HCT116 (cell line): ENCODE measurements around the gene EPHA8. TPM values are rescaled to one million over a fixed set of nuclear protein-coding genes. Genes with fewer than 3 reads are reported as not detected.

Source experiments
- ATAC-seq: fragments of 200-7000 bp; cut with Tn5 transposase; 2 replicates; pipeline ENCODE4 v1.9.1; 2020; ENCODE audit warnings: mild to moderate bottlenecking, moderate library complexity
- BruUV-seq: library from RNA; stranded (reverse); fragments of 400-500 nt; replicated peaks from 2 replicates; lab custom pipeline; 2021; lab: Mats Ljungman, UMichigan
- CTCF ChIA-PET: fragments of 300-600 bp; sonication (Branson Sonifier 250); formaldehyde crosslinking; loops from one replicate; lab custom pipeline; 2021; ENCODE audit warnings: antibody characterized with exemption; lab: Charles Lee
- POLR2A ChIA-PET: fragments of 300-600, 350-600 bp; sonication (Branson Sonifier 250); formaldehyde crosslinking; loops from one replicate; lab custom pipeline; 2021; ENCODE audit warnings: antibody characterized with exemption; lab: Charles Lee
- RAD21 ChIA-PET, 2 experiments: fragments of 300-600 bp; sonication (Branson Sonifier 250); formaldehyde crosslinking; loops; one replicate each; lab custom pipeline; 2023; ENCODE audit warnings: low total read pairs in 2 of 2; ENCODE audit not compliant: uncharacterized antibody in 2 of 2, unreplicated experiment in 2 of 2, low non-redundant PET in 1 of 2; lab: Charles Lee
- DNase-seq: peaks from one replicate; pipeline ENCODE4 v3.0.0-alpha.2; 2010; ENCODE audit warnings: low read depth, low spot score
- H2AFZ ChIP-seq: fragments of 200-600 bp; shearing (Covaris generic), sonication (generic); 2 replicates; pipeline ENCODE4 v1.6.1; 2017; ENCODE audit warnings: low read depth, mixed run types, mixed read lengths, antibody characterized with exemption, low read length; ENCODE audit not compliant: poor library complexity, severe bottlenecking
- H3K27ac ChIP-seq: 2 replicates; pipeline ENCODE4 v1.5.1; 2012; ENCODE audit warnings: low read depth, low read length
- H3K27me3 ChIP-seq: fragments of 200-600 bp; sonication (generic); 2 replicates; pipeline ENCODE4 v1.6.1; 2016; ENCODE audit warnings: mixed run types, low read length, mixed read lengths; ENCODE audit not compliant: insufficient read depth
- H3K36me3 ChIP-seq, 2 experiments: fragments of 200-500 bp in 1 of 2; fragments of 200-600 bp in 1 of 2; sonication (Bioruptor generic) in 1 of 2; sonication (generic) in 1 of 2; 2 replicates each; pipeline versions ENCODE4 v1.5.1 to v1.6.1; 2014 to 2016; ENCODE audit warnings: low read length in 2 of 2, inconsistent platforms in 1 of 2, mixed read lengths in 1 of 2, mixed run types in 1 of 2; ENCODE audit not compliant: insufficient read depth in 2 of 2, control insufficient read depth in 1 of 2
- H3K4me1 ChIP-seq, 2 experiments: fragments of 200-600 bp in 1 of 2; sonication (generic) in 1 of 2; 2 replicates each; pipeline versions ENCODE4 v1.5.1 to v1.6.1; 2012 to 2017; ENCODE audit warnings: low read length in 2 of 2, inconsistent platforms in 1 of 2, mild to moderate bottlenecking in 1 of 2, mixed read lengths in 1 of 2, mixed run types in 1 of 2, moderate library complexity in 1 of 2; ENCODE audit not compliant: insufficient read depth in 2 of 2, control insufficient read depth in 1 of 2
- H3K4me2 ChIP-seq: fragments of 200-600 bp; sonication (generic); 2 replicates; pipeline ENCODE4 v1.6.1; 2017; ENCODE audit warnings: mixed run types, low read length, mixed read lengths
- H3K4me3 ChIP-seq, 2 experiments: fragments of 200-600 bp in 1 of 2; sonication (generic) in 1 of 2; replicated peaks in 1 of 2; 2 replicates each; pipeline ENCODE4 v1.5.1; 2011 to 2016; ENCODE audit warnings: low read length in 2 of 2, control low read depth in 1 of 2, low read depth in 1 of 2, mild to moderate bottlenecking in 1 of 2, mixed read lengths in 1 of 2, mixed run types in 1 of 2
- H3K79me2 ChIP-seq: fragments of 200-600 bp; sonication (generic); 2 replicates; pipeline ENCODE4 v1.6.1; 2017; ENCODE audit warnings: mild to moderate bottlenecking, mixed run types, low read length, moderate library complexity, mixed read lengths; ENCODE audit not compliant: insufficient read depth
- H3K9ac ChIP-seq: fragments of 200-600 bp; sonication (generic); 2 replicates; pipeline ENCODE4 v1.6.1; 2016; ENCODE audit warnings: low read length, mixed read lengths
- H3K9me2 ChIP-seq: fragments of 200-600 bp; sonication (generic), shearing (Covaris generic); 2 replicates; pipeline ENCODE4 v1.6.1; 2017; ENCODE audit warnings: mixed run types, mild to moderate bottlenecking, moderate library complexity; ENCODE audit not compliant: insufficient read depth
- H3K9me3 ChIP-seq, 2 experiments: fragments of 200-500 bp in 1 of 2; fragments of 200-600 bp in 1 of 2; sonication (Bioruptor generic) in 1 of 2; sonication (generic) in 1 of 2; 2 replicates each; pipeline ENCODE4 v1.6.1; 2014 to 2017; ENCODE audit warnings: low read length in 2 of 2, mixed read lengths in 2 of 2, inconsistent platforms in 1 of 2, low read depth in 1 of 2, mild to moderate bottlenecking in 1 of 2, mixed run types in 1 of 2, moderate library complexity in 1 of 2; ENCODE audit not compliant: control insufficient read depth in 1 of 2, insufficient read depth in 1 of 2
- H4K20me1 ChIP-seq: fragments of 200-600 bp; sonication (generic), shearing (Covaris generic); 2 replicates; pipeline ENCODE4 v1.6.1; 2017; ENCODE audit warnings: mixed run types, mild to moderate bottlenecking, moderate library complexity; ENCODE audit not compliant: insufficient read depth
- CEBPB ChIP-seq: IDR thresholded peaks from 2 replicates; pipeline ENCODE4 v1.6.1; 2012; ENCODE audit warnings: low read depth
- ELF1 ChIP-seq: IDR thresholded peaks from 2 replicates; pipeline ENCODE4 v1.6.1; 2012; ENCODE audit warnings: low read depth, borderline replicate concordance
- EZH2 ChIP-seq: fragments of 200-600 bp; sonication (generic); IDR thresholded peaks from 2 replicates; pipeline ENCODE4 v1.6.1; 2017; ENCODE audit warnings: antibody characterized with exemption, mixed run types
- FOSL1 ChIP-seq: IDR thresholded peaks from 2 replicates; pipeline ENCODE4 v1.6.1; 2012; ENCODE audit warnings: low read depth
- POLR2A ChIP-seq: IDR thresholded peaks from 2 replicates; pipeline ENCODE4 v1.7.0; 2011; ENCODE audit warnings: borderline replicate concordance; ENCODE audit not compliant: insufficient read depth, insufficient read length; ENCODE audit errors: extremely low read depth
- REST ChIP-seq: IDR thresholded peaks from 2 replicates; pipeline ENCODE4 v1.6.1; 2012; ENCODE audit warnings: low read depth
- SIN3A ChIP-seq: IDR thresholded peaks from 2 replicates; pipeline ENCODE4 v1.6.1; 2012; ENCODE audit warnings: low read depth
- TCF7L2 ChIP-seq: IDR thresholded peaks from 2 replicates; pipeline ENCODE4 v1.7.0; 2011; ENCODE audit warnings: borderline replicate concordance, inconsistent platforms; ENCODE audit not compliant: insufficient read depth, insufficient read length; ENCODE audit errors: extremely low read depth
- ZFX ChIP-seq: fragments of 450-650 bp; IDR thresholded peaks from 2 replicates; pipeline ENCODE4 v1.6.1; 2017
- ZNF274 ChIP-seq: fragments of 200-500 bp; sonication (Bioruptor generic); IDR thresholded peaks from 2 replicates; pipeline ENCODE4 v1.6.1; 2014; ENCODE audit warnings: mild to moderate bottlenecking, low read depth, low read length, inconsistent platforms
- intact Hi-C: fragments of 100-400 bp; cut with micrococcal nuclease; formaldehyde crosslinking; loops from 2 replicates; pipeline ENCODE4 v1.10.0; 2022
- total RNA-seq: library from RNA; stranded (reverse); gene quantifications from one replicate; pipeline ENCODE4 v1.2.1, GENCODE V29; 2021; ENCODE audit not compliant: unreplicated experiment
- TF ChIP-seq, protein P1 (sequence below): IDR thresholded peaks from 2 replicates; pipeline ENCODE4 v1.6.1; 2011; ENCODE audit warnings: mild to moderate bottlenecking, low read length, moderate library complexity; ENCODE audit not compliant: insufficient replicate concordance; ENCODE audit errors: extremely low read depth
- TF ChIP-seq, protein P2 (sequence below): IDR thresholded peaks from 2 replicates; pipeline ENCODE4 v1.6.1; 2012
- TF ChIP-seq, protein P3 (sequence below): IDR thresholded peaks from 2 replicates; pipeline ENCODE4 v1.6.1; 2012

Gene EPHA8
- total RNA-seq, 1 experiment from 2014 or later, result 0.30 TPM

DNA sequence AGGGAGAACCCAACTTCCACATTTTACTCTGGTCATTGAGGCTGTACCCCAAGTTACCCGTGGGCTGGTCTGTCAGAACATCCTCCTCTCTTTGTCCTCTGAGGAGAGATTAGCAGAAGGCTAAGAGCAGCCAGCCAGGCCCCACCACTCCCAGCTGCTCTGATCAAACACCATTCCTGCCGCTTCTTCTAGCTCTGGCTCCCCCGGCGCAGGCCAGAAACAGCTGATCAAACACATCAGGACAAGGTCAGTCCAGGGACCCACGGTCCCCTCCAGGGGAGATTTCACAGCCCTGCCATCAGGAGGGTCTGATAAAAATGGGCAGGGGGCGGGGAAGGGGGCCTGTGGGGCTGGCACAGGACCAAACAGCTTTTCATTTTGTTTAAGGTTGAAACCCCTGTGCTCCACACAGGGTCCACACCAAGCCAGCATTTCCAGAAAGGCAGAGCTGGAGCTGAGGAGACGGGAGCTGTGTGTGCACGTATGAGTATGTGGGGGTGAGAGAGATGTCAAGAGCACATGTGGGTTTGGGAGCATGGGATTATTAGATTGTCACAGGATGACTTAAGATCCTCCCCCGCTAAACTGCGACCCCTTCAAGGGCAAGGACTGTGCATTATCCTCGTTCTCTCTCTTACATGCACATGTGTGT, 29.9 kb upstream of the EPHA8 start:
- no peak overlapping the region for H3K9ac ChIP-seq
- no peak overlapping the region for H3K4me2 ChIP-seq
- H3K36me3 ChIP-seq, result no peaks in the 10 kb centered on the region
- no peak for DNase-seq
- intact Hi-C loops, result no loop called here
- no peak for ATAC-seq
- no peaks in the 10 kb centered on the region for H3K9me2 ChIP-seq
- H3K27ac ChIP-seq, result no peak overlapping the region
- POLR2A ChIA-PET, result no interaction called here
- no peaks in the 10 kb centered on the region for H3K4me1 ChIP-seq
- no peak overlapping the region for H3K4me3 ChIP-seq
- TF ChIP-seq CEBPB (no peak), REST (no peak), ZNF274 (no peak), TCF7L2 (no peak), FOSL1 (no peak), POLR2A (no peak), EZH2 (no peak), SIN3A (no peak), ELF1 (no peak), ZFX (no peak)
- TF ChIP-seq, protein P1, sequence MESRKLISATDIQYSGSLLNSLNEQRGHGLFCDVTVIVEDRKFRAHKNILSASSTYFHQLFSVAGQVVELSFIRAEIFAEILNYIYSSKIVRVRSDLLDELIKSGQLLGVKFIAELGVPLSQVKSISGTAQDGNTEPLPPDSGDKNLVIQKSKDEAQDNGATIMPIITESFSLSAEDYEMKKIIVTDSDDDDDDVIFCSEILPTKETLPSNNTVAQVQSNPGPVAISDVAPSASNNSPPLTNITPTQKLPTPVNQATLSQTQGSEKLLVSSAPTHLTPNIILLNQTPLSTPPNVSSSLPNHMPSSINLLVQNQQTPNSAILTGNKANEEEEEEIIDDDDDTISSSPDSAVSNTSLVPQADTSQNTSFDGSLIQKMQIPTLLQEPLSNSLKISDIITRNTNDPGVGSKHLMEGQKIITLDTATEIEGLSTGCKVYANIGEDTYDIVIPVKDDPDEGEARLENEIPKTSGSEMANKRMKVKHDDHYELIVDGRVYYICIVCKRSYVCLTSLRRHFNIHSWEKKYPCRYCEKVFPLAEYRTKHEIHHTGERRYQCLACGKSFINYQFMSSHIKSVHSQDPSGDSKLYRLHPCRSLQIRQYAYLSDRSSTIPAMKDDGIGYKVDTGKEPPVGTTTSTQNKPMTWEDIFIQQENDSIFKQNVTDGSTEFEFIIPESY, result no peak
- TF ChIP-seq, protein P2, sequence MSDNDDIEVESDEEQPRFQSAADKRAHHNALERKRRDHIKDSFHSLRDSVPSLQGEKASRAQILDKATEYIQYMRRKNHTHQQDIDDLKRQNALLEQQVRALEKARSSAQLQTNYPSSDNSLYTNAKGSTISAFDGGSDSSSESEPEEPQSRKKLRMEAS, result no peak
- TF ChIP-seq, protein P3, sequence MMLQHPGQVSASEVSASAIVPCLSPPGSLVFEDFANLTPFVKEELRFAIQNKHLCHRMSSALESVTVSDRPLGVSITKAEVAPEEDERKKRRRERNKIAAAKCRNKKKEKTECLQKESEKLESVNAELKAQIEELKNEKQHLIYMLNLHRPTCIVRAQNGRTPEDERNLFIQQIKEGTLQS, result no peak
- CTCF ChIA-PET, result no interaction called here
- no peaks in the 10 kb centered on the region for H3K9me3 ChIP-seq
- H4K20me1 ChIP-seq, result no peaks in the 10 kb centered on the region
- no peaks in the 10 kb centered on the region for H3K79me2 ChIP-seq
- no peaks in the 10 kb centered on the region for H3K27me3 ChIP-seq
- RAD21 ChIA-PET, result no interaction called here
- no peak overlapping the region for H2AFZ ChIP-seq
- no TSS peak for BruUV-seq
